ENCODE measurements around the gene PPP2R1A.

Gene PPP2R1A

GRCh38 chr19:52170863-52171320, 19.0 kb upstream of the PPP2R1A start:
- H3K4me2 ChIP-seq (ENCODE audit: low read length): peak overlapping the region; percentile 84
- TF ChIP-seq EZH2phosphoT487 (IDR thresholded peaks at IDR 0.05; ENCODE audit: borderline replicate concordance, low read length) (no peak), CTCF (IDR thresholded peaks at IDR 0.05; ENCODE audit: low read depth, low read length, poor library complexity, severe bottlenecking) (no peak)
- no peaks in the 10 kb centered on the region for H3K27me3 ChIP-seq (ENCODE audit: control insufficient read depth, low read length)
- H4K20me1 ChIP-seq (ENCODE audit: control insufficient read depth, insufficient read depth, low read depth, low read length): no peaks in the 10 kb centered on the region
- H3K9me2 ChIP-seq (replicated peaks; ENCODE audit: control insufficient read depth, low read length): no peaks in the 10 kb centered on the region
- H3K79me2 ChIP-seq (ENCODE audit: control insufficient read depth, low read length): peaks cover 6% of the 10 kb centered on the region
- H3F3A ChIP-seq (ENCODE audit: control insufficient read depth, insufficient read depth): no peaks in the 10 kb centered on the region
- peak overlapping the region; percentile 4 for H3K27ac ChIP-seq (ENCODE audit: low read depth, low read length)
- H3K4me3 ChIP-seq (ENCODE audit: low read length): peak overlapping the region; percentile 86
- H3K4me1 ChIP-seq (ENCODE audit: control insufficient read depth, low read length): peaks cover 14% of the 10 kb centered on the region
- peaks cover 12% of the 10 kb centered on the region for H3K9me3 ChIP-seq (ENCODE audit: control insufficient read depth, insufficient read depth, low read length)
- peaks cover 18% of the 10 kb centered on the region for H3K36me3 ChIP-seq (ENCODE audit: control insufficient read depth, low read length)

- peaks cover 12% of the 10 kb centered on the region for H3K9me3 ChIP-seq (ENCODE audit: control insufficient read depth, insufficient read depth, low read length)
- H3F3A ChIP-seq (ENCODE audit: control insufficient read depth, insufficient read depth): no peaks in the 10 kb centered on the region
- peak within 1 kb of the TSS; percentile 86 for H3K4me3 ChIP-seq (ENCODE audit: low read length)
- peaks cover 18% of the 10 kb centered on the region for H3K36me3 ChIP-seq (ENCODE audit: control insufficient read depth, low read length)
- no peaks in the 10 kb centered on the region for H4K20me1 ChIP-seq (ENCODE audit: control insufficient read depth, insufficient read depth, low read depth, low read length)
- H3K4me2 ChIP-seq (ENCODE audit: low read length): peak within 1 kb of the TSS; percentile 84
- no peaks in the 10 kb centered on the region for H3K9me2 ChIP-seq (replicated peaks; ENCODE audit: control insufficient read depth, low read length)
- H3K79me2 ChIP-seq (ENCODE audit: control insufficient read depth, low read length): peaks cover 6% of the 10 kb centered on the region
- peak within 1 kb of the TSS; percentile 4 for H3K27ac ChIP-seq (ENCODE audit: low read depth, low read length)
- H3K4me1 ChIP-seq (ENCODE audit: control insufficient read depth, low read length): peaks cover 14% of the 10 kb centered on the region
- no peaks in the 10 kb centered on the region for H3K27me3 ChIP-seq (ENCODE audit: control insufficient read depth, low read length)
- TF ChIP-seq EZH2phosphoT487 (IDR thresholded peaks at IDR 0.05; ENCODE audit: borderline replicate concordance, low read length) (no peak), CTCF (IDR thresholded peaks at IDR 0.05; ENCODE audit: low read depth, low read length, poor library complexity, severe bottlenecking) (no peak)
Measured at GRCh38 chr19:52171321-52172169, 18.3 kb upstream of the PPP2R1A start, which contains the start of gene ZNF836. TSS of gene ZNF836 (minus strand) at chr19:52171621. CDS start at chr19:52168072, 3,549 bp downstream.

- H3K9me3 ChIP-seq (ENCODE audit: control insufficient read depth, insufficient read depth, low read length): peaks cover 12% of the 10 kb centered on the region
- no peaks in the 10 kb centered on the region for H4K20me1 ChIP-seq (ENCODE audit: control insufficient read depth, insufficient read depth, low read depth, low read length)
- peak overlapping the region; percentile 86 for H3K4me3 ChIP-seq (ENCODE audit: low read length)
- peaks cover 14% of the 10 kb centered on the region for H3K36me3 ChIP-seq (ENCODE audit: control insufficient read depth, low read length)
- no peak for TF ChIP-seq EZH2phosphoT487 (IDR thresholded peaks at IDR 0.05; ENCODE audit: borderline replicate concordance, low read length)
- TF ChIP-seq CTCF (IDR thresholded peaks at IDR 0.05; ENCODE audit: low read depth, low read length, poor library complexity, severe bottlenecking): no peak
- no peak overlapping the region for H3K27ac ChIP-seq (ENCODE audit: low read depth, low read length)
- peaks cover 14% of the 10 kb centered on the region for H3K4me1 ChIP-seq (ENCODE audit: control insufficient read depth, low read length)
- no peaks in the 10 kb centered on the region for H3K9me2 ChIP-seq (replicated peaks; ENCODE audit: control insufficient read depth, low read length)
- no peaks in the 10 kb centered on the region for H3K27me3 ChIP-seq (ENCODE audit: control insufficient read depth, low read length)
- H3K4me2 ChIP-seq (ENCODE audit: low read length): peak overlapping the region; percentile 84
- H3K79me2 ChIP-seq (ENCODE audit: control insufficient read depth, low read length): peaks cover 6% of the 10 kb centered on the region
- no peaks in the 10 kb centered on the region for H3F3A ChIP-seq (ENCODE audit: control insufficient read depth, insufficient read depth)
Measured at GRCh38 chr19:52172347-52172746, 17.5 kb upstream of the PPP2R1A start.
